Mucosa of rectum (tissue), 2 donors: ENCODE measurements around the gene IQCE.

Experiments used
- H3K27ac ChIP-seq, 2 donors: one replicate each; pipeline ENCODE4 v1.7.0; 2013; ENCODE audit warnings: inconsistent platforms in 2 of 2, low read depth in 2 of 2, low read length in 2 of 2
- H3K27me3 ChIP-seq, 2 donors: one replicate each; pipeline ENCODE4 v1.7.0; 2013; ENCODE audit warnings: low read length in 2 of 2; ENCODE audit not compliant: control insufficient read depth in 2 of 2, insufficient read depth in 2 of 2
- H3K36me3 ChIP-seq, 2 donors: one replicate each; pipeline ENCODE4 v1.7.0; 2013; ENCODE audit warnings: low read length in 2 of 2; ENCODE audit not compliant: control insufficient read depth in 2 of 2, insufficient read depth in 2 of 2
- H3K4me1 ChIP-seq, 2 donors: one replicate each; pipeline ENCODE4 v1.7.0; 2013; ENCODE audit warnings: low read length in 2 of 2, mild to moderate bottlenecking in 1 of 2; ENCODE audit not compliant: control insufficient read depth in 2 of 2, insufficient read depth in 2 of 2
- H3K4me3 ChIP-seq, 2 donors: one replicate each; pipeline ENCODE4 v1.7.0; 2013; ENCODE audit warnings: low read length in 2 of 2
- H3K9ac ChIP-seq, 2 donors: one replicate each; pipeline ENCODE4 v1.7.0; 2013; ENCODE audit warnings: low read length in 2 of 2, low read depth in 1 of 2, mild to moderate bottlenecking in 1 of 2
- H3K9me3 ChIP-seq, 2 donors: one replicate each; pipeline ENCODE4 v1.7.0; 2013; ENCODE audit warnings: low read length in 2 of 2; ENCODE audit not compliant: control insufficient read depth in 2 of 2
- donor health status: healthy.
- donor health status: Normal muscosa, but diverticular disease.

Gene IQCE

GRCh38 chr7:2614631-2615330 lies 56.0 kb downstream of the IQCE start:
- Histone ChIP-seq H3K9ac (no peak overlapping the region), H3K27ac (no peak overlapping the region), H3K4me3 (no peak overlapping the region), H3K36me3 (peaks cover 0 to 3% of the 10 kb centered on the region in 2 donors), H3K27me3 (no peaks in the 10 kb centered on the region), H3K9me3 (no peaks in the 10 kb centered on the region), H3K4me1 (peaks cover 5 to 10% of the 10 kb centered on the region in 2 donors)

- no peak overlapping the region for H3K4me3 ChIP-seq
- H3K36me3 ChIP-seq = no peaks in the 10 kb centered on the region
- no peaks in the 10 kb centered on the region for H3K27me3 ChIP-seq
- no peak overlapping the region for H3K27ac ChIP-seq
- peaks cover 7 to 17% of the 10 kb centered on the region in 2 donors for H3K4me1 ChIP-seq
- H3K9ac ChIP-seq = no peak overlapping the region
- no peaks in the 10 kb centered on the region for H3K9me3 ChIP-seq
These were observed 57.9 kb downstream of the IQCE start for GRCh38 chr7:2616387-2617324.

GRCh38 chr7:2617325-2617905 lies 58.6 kb downstream of the IQCE start:
- Histone ChIP-seq H3K27me3 (no peaks in the 10 kb centered on the region), H3K4me1 (peaks cover 9 to 23% of the 10 kb centered on the region in 2 donors), H3K9ac (no peak overlapping the region), H3K36me3 (no peaks in the 10 kb centered on the region), H3K27ac (no peak overlapping the region), H3K4me3 (no peak overlapping the region), H3K9me3 (no peaks in the 10 kb centered on the region)

- no peak overlapping the region for H3K4me3 ChIP-seq
- H3K4me1 ChIP-seq = peaks cover 15 to 30% of the 10 kb centered on the region in 2 donors
- no peak overlapping the region for H3K27ac ChIP-seq
- no peaks in the 10 kb centered on the region for H3K9me3 ChIP-seq
- H3K36me3 ChIP-seq = no peaks in the 10 kb centered on the region
- H3K9ac ChIP-seq = no peak overlapping the region
- no peaks in the 10 kb centered on the region for H3K27me3 ChIP-seq
These were observed 60.3 kb downstream of the IQCE start for GRCh38 chr7:2619116-2619515.

- Histone ChIP-seq H3K9ac (no peak overlapping the region), H3K4me1 (peaks cover 15 to 31% of the 10 kb centered on the region in 2 donors), H3K27me3 (no peaks in the 10 kb centered on the region), H3K27ac (no peak overlapping the region), H3K9me3 (no peaks in the 10 kb centered on the region), H3K36me3 (no peaks in the 10 kb centered on the region), H3K4me3 (no peak overlapping the region)
These were observed 62.5 kb downstream of the IQCE start for GRCh38 chr7:2621061-2621828.

- H3K4me1 ChIP-seq = peaks cover 12 to 28% of the 10 kb centered on the region in 2 donors
- H3K9me3 ChIP-seq = no peaks in the 10 kb centered on the region
- H3K36me3 ChIP-seq = no peaks in the 10 kb centered on the region
- no peak overlapping the region for H3K4me3 ChIP-seq
- H3K9ac ChIP-seq = no peak overlapping the region
- no peak overlapping the region for H3K27ac ChIP-seq
- no peaks in the 10 kb centered on the region for H3K27me3 ChIP-seq
These were observed 63.3 kb downstream of the IQCE start for GRCh38 chr7:2621948-2622640.

GRCh38 chr7:2622869-2623697 lies 64.3 kb downstream of the IQCE start:
- peak overlapping the region in 1 of 2 donors; percentile 26 for H3K9ac ChIP-seq
- no peaks in the 10 kb centered on the region for H3K36me3 ChIP-seq
- H3K4me1 ChIP-seq = peaks cover 10 to 26% of the 10 kb centered on the region in 2 donors
- H3K9me3 ChIP-seq = no peaks in the 10 kb centered on the region
- H3K27me3 ChIP-seq = no peaks in the 10 kb centered on the region
- H3K27ac ChIP-seq = no peak overlapping the region
- H3K4me3 ChIP-seq = no peak overlapping the region

- H3K9me3 ChIP-seq = no peaks in the 10 kb centered on the region
- H3K27me3 ChIP-seq = no peaks in the 10 kb centered on the region
- no peak overlapping the region for H3K27ac ChIP-seq
- H3K9ac ChIP-seq = peak overlapping the region in 1 of 2 donors; percentile 26
- no peak overlapping the region for H3K4me3 ChIP-seq
- peaks cover 13 to 26% of the 10 kb centered on the region in 2 donors for H3K4me1 ChIP-seq
- no peaks in the 10 kb centered on the region for H3K36me3 ChIP-seq
These were observed 64.9 kb downstream of the IQCE start for GRCh38 chr7:2623698-2624014.
